Transverse colon (tissue), 4 donors: Measurements from ENCODE around the gene LRRC38. TPM values are rescaled to one million over a fixed set of nuclear protein-coding genes. Genes with fewer than 3 reads are reported as not detected.
A peak's percentile ranks its signal among the peaks of the same experiment; 100 is the strongest.
"Not testable (repeated sequence)": the region's sequence is repeated elsewhere in the genome, so short reads cannot be mapped to it uniquely, and the experiment has no call there.

ENCODE experiments used
- DNase-seq: peaks from one replicate; pipeline ENCODE4 v3.0.0-alpha.2; 2019
- H3K27ac ChIP-seq, 4 donors: fragments of 200-600 bp; sonication (generic); 2 replicates each; pipeline ENCODE4 v1.5.1; 2016 to 2018; ENCODE audit warnings: inconsistent platforms in 4 of 4
- H3K27me3 ChIP-seq: fragments of 200-600 bp; sonication (generic); 2 replicates; pipeline ENCODE4 v1.5.1; 2017; ENCODE audit warnings: inconsistent platforms
- H3K36me3 ChIP-seq, 4 donors: fragments of 200-600 bp; sonication (generic); 2 replicates each; pipeline ENCODE4 v1.5.1; 2017 to 2019; ENCODE audit warnings: inconsistent platforms in 4 of 4
- H3K4me1 ChIP-seq, 4 donors: fragments of 200-600 bp; sonication (generic); 2 replicates each; pipeline ENCODE4 v1.5.1; 2017 to 2020; ENCODE audit warnings: inconsistent platforms in 4 of 4
- H3K4me3 ChIP-seq, 4 donors: fragments of 200-600 bp; sonication (generic); 1 replicate in 1 of 4; 2 replicates in 3 of 4; pipeline versions ENCODE4 v1.5.1 to v1.6.1; 2017 to 2019; ENCODE audit warnings: inconsistent platforms in 4 of 4
- H3K9me3 ChIP-seq, 2 donors: fragments of 200-600 bp; sonication (generic); 2 replicates each; pipeline ENCODE4 v1.5.1; 2017 to 2019; ENCODE audit warnings: inconsistent platforms in 2 of 2
- EP300 ChIP-seq: sonication (generic); formaldehyde crosslinking; IDR thresholded peaks from one replicate; pipeline ENCODE4 v1.6.1; 2017; ENCODE audit warnings: antibody characterized with exemption, low read depth
- POLR2A ChIP-seq: fragments of 450-650 bp; IDR thresholded peaks from one replicate; pipeline ENCODE4 v1.6.1; 2016; ENCODE audit warnings: antibody characterized with exemption, mild to moderate bottlenecking, moderate library complexity
- POLR2AphosphoS5 ChIP-seq, 3 donors: sonication (generic); formaldehyde crosslinking; IDR thresholded peaks; one replicate each; pipeline ENCODE4 v1.6.1; 2016; ENCODE audit warnings: antibody characterized with exemption in 3 of 3
- WGBS, 2 donors: methylation state at CpG; one replicate each; pipeline ENCODE4 v1.1.5; 2018; ENCODE audit warnings: low coverage in 1 of 2; 5-methylcytosine and 5-hydroxymethylcytosine counted together
- in situ Hi-C, 4 donors: fragments of 200-750 bp; cut with MboI; loops; one replicate each; pipeline versions ENCODE4 v1.15.0 to v1.15.1; 2017; ENCODE audit warnings: low sequenced_read_pairs in 3 of 4, low pct_ligation_motif_present in 1 of 4, low pct_unique_long_range_greater_than_20kb in 1 of 4
- intact Hi-C: fragments of 100-400 bp; cut with DNase I; formaldehyde crosslinking; loops from one replicate; pipeline ENCODE4 v1.15.1; 2023; ENCODE audit warnings: low total_unique reads
- total RNA-seq, 4 donors: library from RNA; depleted of rRNA; stranded (reverse); fragments of >200 nt; gene quantifications; one replicate each; pipeline ENCODE4 v1.1.0, GENCODE V29; 2016
- TF ChIP-seq, protein P1 (sequence below), 5 experiments: fragments of 200-600 bp in 3 of 5; fragments of 450-650 bp in 2 of 5; sonication (generic) in 3 of 5; IDR thresholded peaks; 1 replicate in 2 of 5; 2 replicates in 3 of 5; pipeline ENCODE4 v1.5.1; 2016 to 2017; ENCODE audit warnings: antibody characterized with exemption in 5 of 5, inconsistent platforms in 3 of 5, mild to moderate bottlenecking in 2 of 5, moderate library complexity in 1 of 5

Gene LRRC38, protein sequence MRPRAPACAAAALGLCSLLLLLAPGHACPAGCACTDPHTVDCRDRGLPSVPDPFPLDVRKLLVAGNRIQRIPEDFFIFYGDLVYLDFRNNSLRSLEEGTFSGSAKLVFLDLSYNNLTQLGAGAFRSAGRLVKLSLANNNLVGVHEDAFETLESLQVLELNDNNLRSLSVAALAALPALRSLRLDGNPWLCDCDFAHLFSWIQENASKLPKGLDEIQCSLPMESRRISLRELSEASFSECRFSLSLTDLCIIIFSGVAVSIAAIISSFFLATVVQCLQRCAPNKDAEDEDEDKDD
- total RNA-seq = not detected

DNA sequence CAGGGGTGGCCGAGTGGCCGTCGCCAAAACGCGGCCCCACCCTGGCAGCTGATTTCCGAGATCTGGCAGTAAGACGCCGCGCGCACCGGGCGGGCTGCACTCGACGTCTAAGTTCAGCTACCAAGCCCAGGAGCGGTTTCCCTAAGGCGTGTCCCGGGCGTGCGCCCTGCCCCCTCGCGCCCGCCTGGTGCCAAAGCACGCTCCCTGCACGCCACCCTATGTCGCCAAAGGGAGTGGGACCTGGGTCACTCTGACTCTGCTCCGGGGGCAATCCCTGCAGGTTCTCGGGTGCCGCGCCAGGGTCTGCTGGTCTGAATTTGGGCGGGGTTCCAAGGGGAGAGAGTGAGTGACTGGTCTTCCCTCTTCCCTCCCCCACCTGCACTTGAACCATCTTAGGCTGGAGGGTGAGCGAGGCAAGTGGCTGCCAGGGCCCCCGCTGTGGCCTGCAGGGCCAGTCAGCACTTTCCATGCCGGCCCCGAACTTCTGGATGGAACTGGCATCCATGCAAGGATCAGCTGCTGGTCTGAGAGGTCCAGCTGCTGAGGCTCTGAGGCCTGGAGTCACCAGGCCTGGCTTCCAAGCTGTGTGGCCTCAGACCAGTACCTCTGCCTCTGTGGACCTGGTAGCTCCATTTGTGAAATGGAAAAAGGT is at the start of gene LRRC38:
Gene LRRC38, minus strand, starts transcription at position 109 of the 652 bp plus-strand sequence. CDS start 410 bp downstream, outside the sequence.
- no peak within 1 kb of the TSS for H3K4me3 ChIP-seq

DNA sequence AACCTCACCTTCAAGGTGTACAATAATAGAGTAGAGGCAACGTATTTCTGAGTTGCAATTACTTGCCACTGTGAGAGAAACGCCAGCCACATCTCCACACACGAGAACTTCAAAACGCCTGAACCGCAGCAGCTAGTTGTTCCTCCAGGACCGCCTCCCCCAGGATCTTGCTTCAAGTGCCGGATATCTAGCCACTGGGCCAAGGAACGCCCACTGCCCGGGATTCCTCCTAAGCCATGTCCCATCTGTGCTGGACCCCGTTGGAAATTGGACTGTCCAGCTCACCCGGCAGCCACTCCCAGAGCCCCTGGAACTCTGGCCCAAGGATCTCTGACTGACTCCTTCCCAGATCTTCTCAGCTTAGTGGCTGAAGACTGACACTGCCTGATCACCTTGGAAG is 49.2 kb upstream of the LRRC38 start:
- WGBS, 2 donors = 86 to 90% methylated on average over 5 to 11 of the region's 11 CpGs
- intact Hi-C loops, in situ Hi-C loops, H3K36me3 ChIP-seq, H3K27me3 ChIP-seq, H3K9me3 ChIP-seq, H3K27ac ChIP-seq, DNase-seq, H3K4me1 ChIP-seq, H3K4me3 ChIP-seq: not testable (repeated sequence)

More for the DNA sequence above, at the start of gene LRRC38:
- WGBS, 2 donors = 5% methylated on average over 25 of the region's 34 CpGs; no CpG with 5 or more reads in 1 of the 2 donors
- peaks cover 76% of the 10 kb centered on the region for H3K27me3 ChIP-seq
- peaks cover 0 to 4% (median 2%) of the 10 kb centered on the region in 4 donors for H3K4me1 ChIP-seq
- TF ChIP-seq POLR2AphosphoS5 (IDR thresholded peaks at IDR 0.05) (no peak), EP300 (no peak), POLR2A (no peak)
- TF ChIP-seq, protein P1, sequence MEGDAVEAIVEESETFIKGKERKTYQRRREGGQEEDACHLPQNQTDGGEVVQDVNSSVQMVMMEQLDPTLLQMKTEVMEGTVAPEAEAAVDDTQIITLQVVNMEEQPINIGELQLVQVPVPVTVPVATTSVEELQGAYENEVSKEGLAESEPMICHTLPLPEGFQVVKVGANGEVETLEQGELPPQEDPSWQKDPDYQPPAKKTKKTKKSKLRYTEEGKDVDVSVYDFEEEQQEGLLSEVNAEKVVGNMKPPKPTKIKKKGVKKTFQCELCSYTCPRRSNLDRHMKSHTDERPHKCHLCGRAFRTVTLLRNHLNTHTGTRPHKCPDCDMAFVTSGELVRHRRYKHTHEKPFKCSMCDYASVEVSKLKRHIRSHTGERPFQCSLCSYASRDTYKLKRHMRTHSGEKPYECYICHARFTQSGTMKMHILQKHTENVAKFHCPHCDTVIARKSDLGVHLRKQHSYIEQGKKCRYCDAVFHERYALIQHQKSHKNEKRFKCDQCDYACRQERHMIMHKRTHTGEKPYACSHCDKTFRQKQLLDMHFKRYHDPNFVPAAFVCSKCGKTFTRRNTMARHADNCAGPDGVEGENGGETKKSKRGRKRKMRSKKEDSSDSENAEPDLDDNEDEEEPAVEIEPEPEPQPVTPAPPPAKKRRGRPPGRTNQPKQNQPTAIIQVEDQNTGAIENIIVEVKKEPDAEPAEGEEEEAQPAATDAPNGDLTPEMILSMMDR (IDR thresholded peaks at IDR 0.05) = no peak
- H3K27ac ChIP-seq = no peak within 1 kb of the TSS
- intact Hi-C loops (no loop called here), in situ Hi-C loops (no loop called here)
- no peaks in the 10 kb centered on the region for H3K36me3 ChIP-seq
- H3K9me3 ChIP-seq = no peaks in the 10 kb centered on the region
- peak; percentile 10 for DNase-seq

DNA sequence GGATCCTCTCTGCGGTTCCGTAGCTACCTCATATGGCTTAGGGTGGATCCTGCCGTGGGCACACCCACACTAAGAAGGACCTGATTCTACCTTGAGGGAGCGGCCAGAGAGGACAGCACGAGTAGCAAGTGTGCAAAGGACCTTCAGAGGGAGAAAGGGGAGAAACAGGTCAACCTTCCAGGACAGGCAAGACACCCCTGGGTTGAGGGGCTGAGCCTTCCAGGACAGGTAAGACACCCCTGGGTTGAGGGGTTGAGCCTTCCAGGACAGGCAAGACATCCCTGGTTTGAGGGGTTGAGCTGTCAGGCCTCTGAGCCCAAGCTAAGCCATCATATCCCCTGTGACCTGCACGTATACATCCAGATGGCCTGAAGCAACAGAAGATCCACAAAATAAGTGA is 46.7 kb upstream of the LRRC38 start:
- no peak for TF ChIP-seq EP300
- no peak for TF ChIP-seq POLR2AphosphoS5 (IDR thresholded peaks at IDR 0.05)
- TF ChIP-seq, protein P1 (IDR thresholded peaks at IDR 0.05) = no peak
- TF ChIP-seq POLR2A = no peak

DNA sequence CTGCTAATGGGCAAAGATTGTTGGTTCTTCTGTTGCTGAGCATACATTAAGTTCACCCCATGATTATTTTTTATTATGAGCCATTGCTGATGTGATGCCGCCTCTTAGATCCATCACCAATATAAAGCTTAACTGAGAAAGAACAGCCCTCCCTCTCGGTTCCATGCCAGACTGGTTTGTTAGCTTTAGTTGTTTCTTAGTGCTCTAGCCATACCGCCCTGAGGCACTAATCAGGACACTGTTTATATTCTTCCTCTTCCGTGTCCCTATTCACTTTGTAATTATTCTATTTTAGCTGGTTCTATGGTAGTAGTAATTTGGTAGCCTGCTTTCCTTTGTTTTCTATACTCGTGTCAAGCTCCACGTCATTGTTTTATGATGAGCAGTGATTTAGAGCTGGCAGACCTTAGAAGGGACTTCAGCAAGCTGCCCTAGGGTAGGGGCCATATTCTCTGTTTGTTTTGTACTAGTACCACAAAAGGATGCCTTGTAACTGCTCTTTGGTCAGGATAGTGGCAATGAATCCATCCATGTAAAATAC is 42.5 kb upstream of the LRRC38 start:
- no peak for TF ChIP-seq POLR2AphosphoS5 (IDR thresholded peaks at IDR 0.05)
- TF ChIP-seq, protein P1 (IDR thresholded peaks at IDR 0.05) = no peak
- 34 to 47% methylated on average over 5 to 6 of the region's 6 CpGs for WGBS, 2 donors
- H3K4me3 ChIP-seq = no peak overlapping the region
- H3K27me3 ChIP-seq = no peaks in the 10 kb centered on the region
- no peak for DNase-seq
- H3K9me3 ChIP-seq = no peaks in the 10 kb centered on the region
- intact Hi-C loops (no loop called here), in situ Hi-C loops (no loop called here)
- H3K27ac ChIP-seq = no peak overlapping the region
- no peaks in the 10 kb centered on the region for H3K36me3 ChIP-seq
- no peaks in the 10 kb centered on the region for H3K4me1 ChIP-seq

More for the DNA sequence above, 46.7 kb upstream of the LRRC38 start:
- Histone ChIP-seq H3K27me3 (no peaks in the 10 kb centered on the region), H3K4me1 (no peaks in the 10 kb centered on the region), H3K9me3 (no peaks in the 10 kb centered on the region), H3K27ac (no peak overlapping the region), H3K36me3 (no peaks in the 10 kb centered on the region), H3K4me3 (no peak overlapping the region)
- DNase-seq = no peak
- intact Hi-C loops (no loop called here), in situ Hi-C loops (no loop called here)
- WGBS, 2 donors = 77% methylated on average over 6 of the region's 6 CpGs; no CpG with 5 or more reads in 1 of the 2 donors
